M059J (cell line): ENCODE measurements around the gene NECTIN1. TPM values are rescaled to one million over a fixed set of nuclear protein-coding genes. Genes with fewer than 3 reads are reported as not detected.
"Not testable (repeated sequence)": the region's sequence is repeated elsewhere in the genome, so short reads cannot be mapped to it uniquely, and the experiment has no call there.

Experiments
- DNase-seq: peaks from one replicate; pipeline ENCODE4 v3.0.0-alpha.2; 2012; ENCODE audit warnings: low read depth
- total RNA-seq: library from RNA; depleted of rRNA; stranded (reverse); fragments of >200 nt; shearing (Covaris generic); gene quantifications from 2 replicates; pipeline ENCODE4 v1.2.3, GENCODE V29; 2014

Gene NECTIN1
- total RNA-seq, 1 experiment from 2014 or later, result 2.3 TPM

- no peak for DNase-seq
Observed at GRCh38 chr11:119619665-119620064, 109.3 kb downstream of the NECTIN1 start.

DNA sequence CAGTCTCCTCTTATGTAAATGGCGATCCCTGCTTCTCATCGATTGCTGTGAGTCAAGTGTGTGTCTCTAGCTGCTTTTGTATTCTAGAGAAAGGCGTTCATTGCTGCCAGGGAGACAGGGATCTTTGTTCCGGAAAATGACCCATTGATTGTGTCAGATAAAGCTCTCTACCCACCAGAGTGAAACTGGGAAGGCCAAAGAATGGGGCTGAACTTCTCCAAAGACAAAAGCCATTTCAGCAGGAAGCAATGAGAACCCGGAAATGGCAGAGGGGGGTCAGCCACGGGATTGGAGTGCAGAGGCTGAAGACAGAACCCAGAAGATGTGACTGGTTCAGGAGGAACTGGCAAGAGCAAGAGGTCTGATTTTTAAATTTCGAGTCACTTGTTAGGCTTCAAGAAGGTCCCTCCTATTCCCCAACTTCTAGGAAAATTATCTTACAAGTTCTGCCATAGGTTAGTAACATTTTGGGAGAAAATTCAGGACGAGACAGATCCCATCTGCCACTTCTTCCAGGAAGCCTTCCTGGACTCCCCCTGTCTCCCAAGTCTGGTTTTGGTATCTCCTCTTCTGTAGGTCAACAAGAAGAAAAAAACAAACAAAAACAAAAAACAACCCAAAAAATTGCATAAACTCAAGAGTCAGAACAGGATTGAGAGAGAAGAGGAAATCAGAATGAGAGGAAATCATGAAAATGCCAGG, 110.6 kb downstream of the NECTIN1 start:
- DNase-seq, result no peak

GRCh38 chr11:119617340-119617713, 111.7 kb downstream of the NECTIN1 start:
- no peak for DNase-seq

DNA sequence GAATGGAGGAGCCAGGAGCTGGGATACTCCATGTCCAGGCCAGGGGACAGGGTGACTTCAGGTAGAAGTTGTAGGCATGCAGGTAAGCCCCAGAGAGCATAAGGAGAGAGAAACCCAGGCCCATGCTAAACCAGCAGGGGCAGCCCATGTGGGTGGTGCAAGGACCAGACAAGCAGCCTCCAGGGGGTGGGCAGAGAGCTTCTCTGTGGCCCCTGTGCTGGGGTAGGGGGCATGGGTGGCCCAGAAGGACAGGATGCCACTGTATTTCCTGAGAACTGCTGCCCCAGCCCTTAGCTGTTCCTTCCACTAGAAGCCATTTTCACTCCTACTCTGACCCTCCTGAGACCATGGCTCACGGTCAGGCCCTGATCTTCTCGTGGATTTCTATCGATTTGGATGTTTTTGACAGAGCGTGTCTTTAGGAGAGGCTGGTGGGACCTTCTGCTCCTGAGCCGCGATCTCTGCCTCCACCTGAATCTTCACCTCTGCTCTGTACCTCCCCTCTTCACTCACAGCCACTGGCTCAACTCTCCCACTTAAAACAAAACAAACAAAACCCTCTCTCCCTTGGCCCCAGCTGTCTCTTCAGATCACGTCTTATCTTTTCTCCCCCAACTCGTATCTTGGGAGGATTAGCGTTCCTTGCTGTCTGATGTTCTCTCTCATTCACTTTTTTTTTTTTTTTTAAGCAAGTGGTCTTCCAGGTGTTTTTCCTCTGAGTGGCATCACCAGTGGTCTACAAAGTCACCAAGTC, 112.2 kb downstream of the NECTIN1 start:
- DNase-seq, result no peak

DNA sequence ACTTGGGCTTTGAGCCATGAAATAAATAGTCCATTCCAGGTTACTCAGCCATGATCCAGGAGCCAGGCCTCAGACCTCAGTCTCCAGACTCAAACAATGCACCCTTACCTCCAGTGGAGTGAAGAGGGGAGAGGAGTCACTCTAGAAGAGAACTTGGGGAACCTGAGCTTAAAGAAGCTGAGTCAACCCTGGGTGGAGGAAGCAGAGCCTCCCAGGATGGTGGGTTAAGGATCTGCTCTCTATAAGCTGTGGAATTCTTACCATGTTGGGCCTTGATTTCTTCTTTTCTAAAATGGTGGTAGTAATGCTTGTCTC, 113.2 kb downstream of the NECTIN1 start:
- no peak for DNase-seq

- peak; percentile 91 for DNase-seq
Observed at GRCh38 chr11:119615003-119615881, 113.8 kb downstream of the NECTIN1 start.

- DNase-seq, result no peak
Observed at GRCh38 chr11:119614222-119615002, 114.6 kb downstream of the NECTIN1 start.

- no peak for DNase-seq
Observed at GRCh38 chr11:119612814-119613213, 116.2 kb downstream of the NECTIN1 start.

GRCh38 chr11:119610836-119611426, 118.1 kb downstream of the NECTIN1 start:
- DNase-seq, result no peak

GRCh38 chr11:119608781-119609180, 120.2 kb downstream of the NECTIN1 start:
- no peak for DNase-seq

GRCh38 chr11:119608201-119608600, 120.8 kb downstream of the NECTIN1 start:
- no peak for DNase-seq

GRCh38 chr11:119607726-119608125, 121.3 kb downstream of the NECTIN1 start:
- DNase-seq, result no peak

- no peak for DNase-seq
Observed at GRCh38 chr11:119605137-119605665, 123.8 kb downstream of the NECTIN1 start.

DNA sequence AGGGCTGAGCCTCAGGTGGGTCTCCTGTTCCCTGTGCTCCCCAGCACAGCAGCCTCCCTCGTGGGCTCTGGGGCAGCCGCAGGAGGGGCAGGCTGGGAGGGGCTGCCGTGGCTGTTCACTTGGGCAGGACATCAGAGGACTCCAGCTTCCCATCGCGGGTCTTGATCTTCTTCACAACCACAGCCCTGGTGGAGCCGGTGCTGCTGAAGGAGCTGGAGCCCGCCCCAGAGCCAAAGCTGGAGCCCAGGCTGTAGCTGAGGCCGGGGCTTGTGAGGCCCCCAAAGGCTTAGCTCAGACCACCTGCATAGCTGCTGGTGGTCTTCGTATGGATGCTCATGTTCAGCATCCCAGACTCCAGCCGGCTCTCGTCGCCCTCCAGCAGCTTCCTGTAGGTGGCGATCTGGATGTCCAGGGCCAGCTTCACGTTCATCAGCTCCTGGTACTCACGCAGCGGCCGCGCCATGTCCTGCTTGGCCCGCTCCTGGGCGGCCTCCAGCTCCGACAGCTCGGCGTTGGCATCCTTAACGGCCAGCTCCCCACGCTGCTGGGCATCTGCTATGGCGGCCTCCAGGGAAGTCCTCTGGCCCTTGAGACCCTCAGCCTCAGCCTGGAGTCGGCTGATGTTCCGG, 126.1 kb downstream of the NECTIN1 start:
- no peak for DNase-seq

DNA sequence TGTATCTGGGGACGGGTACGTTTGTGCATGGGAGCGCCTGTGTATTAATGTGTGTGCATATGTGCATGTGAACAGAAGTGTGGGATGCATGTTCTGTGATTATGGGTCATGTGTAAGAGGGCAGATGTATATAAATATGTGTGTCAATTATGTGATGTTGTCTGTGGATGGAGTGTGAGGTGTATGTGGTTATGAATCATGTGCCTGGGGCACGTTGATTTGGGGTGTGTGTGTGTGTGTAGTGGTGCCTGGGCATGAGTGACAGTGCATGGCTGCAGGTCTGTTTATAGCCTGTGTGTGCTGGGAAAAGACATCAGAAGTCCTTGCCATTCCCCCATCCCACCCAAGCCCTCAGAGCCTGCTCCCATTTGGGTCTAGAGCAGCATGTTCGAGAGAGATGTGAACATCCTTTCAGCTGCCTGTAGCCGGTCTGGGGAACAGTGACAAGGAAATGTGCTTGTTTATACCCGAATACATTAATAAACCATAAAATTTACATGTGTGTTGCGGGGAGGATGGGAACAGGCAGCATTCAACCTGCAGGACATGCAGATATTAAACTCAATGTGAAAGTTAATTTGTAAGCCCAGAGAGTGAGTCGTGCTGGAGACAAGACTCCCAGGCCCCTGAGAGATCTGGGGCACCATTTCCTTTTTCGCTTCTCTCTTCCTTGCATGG, 129.0 kb downstream of the NECTIN1 start:
- peak; percentile 59 for DNase-seq

GRCh38 chr11:119595941-119596340, 133.1 kb downstream of the NECTIN1 start:
- not testable (repeated sequence) for DNase-seq

DNA sequence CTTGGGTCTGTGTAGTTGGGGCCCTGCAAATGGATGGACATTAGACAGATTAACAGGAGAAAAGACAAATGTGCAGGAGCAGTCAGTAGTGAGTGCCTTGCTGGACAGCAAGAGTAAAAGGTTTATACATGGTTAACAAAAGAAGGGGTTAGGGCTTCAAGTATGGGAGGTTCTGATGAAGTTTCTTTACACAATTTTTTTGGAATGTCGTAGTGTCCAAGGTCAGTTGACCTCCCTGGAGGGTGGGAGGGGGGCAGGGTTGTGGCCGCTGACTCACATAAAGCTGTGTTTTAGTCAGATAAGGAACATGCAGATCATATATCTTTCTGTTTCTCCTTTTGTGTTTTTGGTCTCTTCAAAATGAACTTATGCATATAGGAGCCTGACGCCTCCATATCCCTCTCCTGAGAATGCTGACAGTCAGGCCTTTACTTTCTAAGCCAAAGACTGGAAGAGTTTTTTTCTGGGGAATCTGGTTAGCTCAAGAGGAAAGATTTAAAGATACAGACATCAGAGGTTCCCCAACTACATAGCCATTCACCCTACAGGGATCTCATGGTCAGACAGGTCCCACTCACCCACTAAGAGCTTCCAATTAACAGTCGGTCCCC, 134.3 kb downstream of the NECTIN1 start:
- peak; percentile 87 for DNase-seq

DNA sequence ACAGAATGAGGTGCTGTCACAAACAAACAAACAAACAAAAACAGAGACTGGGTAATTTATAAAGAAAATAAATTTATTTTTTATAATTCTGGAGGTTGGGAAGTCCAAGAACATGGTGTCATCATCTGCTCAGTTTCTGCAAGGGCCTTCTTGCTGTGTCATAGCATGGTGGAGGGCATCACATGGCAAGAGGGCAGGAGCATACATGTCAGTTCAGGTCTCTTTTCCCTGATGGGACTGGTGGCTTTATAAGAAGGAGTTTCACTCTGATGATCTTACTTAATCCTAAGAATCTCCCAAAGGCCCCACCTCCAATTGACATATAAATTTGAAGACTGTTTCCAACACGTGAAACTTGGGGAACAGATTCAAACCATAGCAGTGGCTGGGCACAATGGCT, 135.7 kb downstream of the NECTIN1 start:
- DNase-seq, result no peak

- DNase-seq, result peak; percentile 23
Observed at GRCh38 chr11:119592642-119593041, 136.4 kb downstream of the NECTIN1 start.
